ENCODE measurements around the gene ACAA2.

DNA sequence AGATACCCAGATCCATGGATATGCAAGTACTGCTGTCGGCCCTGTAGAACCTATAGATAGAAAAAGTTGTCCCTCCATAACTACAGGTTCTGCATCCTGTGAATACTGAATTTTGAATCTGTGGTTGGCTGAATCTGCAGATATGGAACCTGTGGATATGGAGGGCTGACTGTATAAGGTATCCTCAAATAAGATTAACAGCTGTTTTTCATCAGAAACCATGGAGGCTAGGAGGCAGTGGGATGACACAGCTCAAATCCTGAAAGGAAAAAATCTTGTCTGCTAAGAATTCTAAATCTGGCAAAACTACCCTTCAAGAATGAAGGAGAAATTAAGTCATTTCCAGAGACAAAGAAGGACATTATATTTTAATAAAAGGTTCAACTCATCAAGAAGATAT, 14.7 kb upstream of the ACAA2 start:
- TF ChIP-seq CTCF (IDR thresholded peaks at IDR 0.05; ENCODE audit: control extremely low read depth in 1 of 3, insufficient read depth in 1 of 3, low read depth in 1 of 3, low read length in 3 of 3), result no peak
- TF ChIP-seq RXRA (IDR thresholded peaks at IDR 0.05; ENCODE audit: insufficient read depth, low read depth, low read length), result no peak
- TF ChIP-seq JUND (IDR thresholded peaks at IDR 0.05; ENCODE audit: low read length), result no peak
- TF ChIP-seq, protein P1, sequence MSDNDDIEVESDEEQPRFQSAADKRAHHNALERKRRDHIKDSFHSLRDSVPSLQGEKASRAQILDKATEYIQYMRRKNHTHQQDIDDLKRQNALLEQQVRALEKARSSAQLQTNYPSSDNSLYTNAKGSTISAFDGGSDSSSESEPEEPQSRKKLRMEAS (IDR thresholded peaks at IDR 0.05), result no peak
- TF ChIP-seq, protein P2, sequence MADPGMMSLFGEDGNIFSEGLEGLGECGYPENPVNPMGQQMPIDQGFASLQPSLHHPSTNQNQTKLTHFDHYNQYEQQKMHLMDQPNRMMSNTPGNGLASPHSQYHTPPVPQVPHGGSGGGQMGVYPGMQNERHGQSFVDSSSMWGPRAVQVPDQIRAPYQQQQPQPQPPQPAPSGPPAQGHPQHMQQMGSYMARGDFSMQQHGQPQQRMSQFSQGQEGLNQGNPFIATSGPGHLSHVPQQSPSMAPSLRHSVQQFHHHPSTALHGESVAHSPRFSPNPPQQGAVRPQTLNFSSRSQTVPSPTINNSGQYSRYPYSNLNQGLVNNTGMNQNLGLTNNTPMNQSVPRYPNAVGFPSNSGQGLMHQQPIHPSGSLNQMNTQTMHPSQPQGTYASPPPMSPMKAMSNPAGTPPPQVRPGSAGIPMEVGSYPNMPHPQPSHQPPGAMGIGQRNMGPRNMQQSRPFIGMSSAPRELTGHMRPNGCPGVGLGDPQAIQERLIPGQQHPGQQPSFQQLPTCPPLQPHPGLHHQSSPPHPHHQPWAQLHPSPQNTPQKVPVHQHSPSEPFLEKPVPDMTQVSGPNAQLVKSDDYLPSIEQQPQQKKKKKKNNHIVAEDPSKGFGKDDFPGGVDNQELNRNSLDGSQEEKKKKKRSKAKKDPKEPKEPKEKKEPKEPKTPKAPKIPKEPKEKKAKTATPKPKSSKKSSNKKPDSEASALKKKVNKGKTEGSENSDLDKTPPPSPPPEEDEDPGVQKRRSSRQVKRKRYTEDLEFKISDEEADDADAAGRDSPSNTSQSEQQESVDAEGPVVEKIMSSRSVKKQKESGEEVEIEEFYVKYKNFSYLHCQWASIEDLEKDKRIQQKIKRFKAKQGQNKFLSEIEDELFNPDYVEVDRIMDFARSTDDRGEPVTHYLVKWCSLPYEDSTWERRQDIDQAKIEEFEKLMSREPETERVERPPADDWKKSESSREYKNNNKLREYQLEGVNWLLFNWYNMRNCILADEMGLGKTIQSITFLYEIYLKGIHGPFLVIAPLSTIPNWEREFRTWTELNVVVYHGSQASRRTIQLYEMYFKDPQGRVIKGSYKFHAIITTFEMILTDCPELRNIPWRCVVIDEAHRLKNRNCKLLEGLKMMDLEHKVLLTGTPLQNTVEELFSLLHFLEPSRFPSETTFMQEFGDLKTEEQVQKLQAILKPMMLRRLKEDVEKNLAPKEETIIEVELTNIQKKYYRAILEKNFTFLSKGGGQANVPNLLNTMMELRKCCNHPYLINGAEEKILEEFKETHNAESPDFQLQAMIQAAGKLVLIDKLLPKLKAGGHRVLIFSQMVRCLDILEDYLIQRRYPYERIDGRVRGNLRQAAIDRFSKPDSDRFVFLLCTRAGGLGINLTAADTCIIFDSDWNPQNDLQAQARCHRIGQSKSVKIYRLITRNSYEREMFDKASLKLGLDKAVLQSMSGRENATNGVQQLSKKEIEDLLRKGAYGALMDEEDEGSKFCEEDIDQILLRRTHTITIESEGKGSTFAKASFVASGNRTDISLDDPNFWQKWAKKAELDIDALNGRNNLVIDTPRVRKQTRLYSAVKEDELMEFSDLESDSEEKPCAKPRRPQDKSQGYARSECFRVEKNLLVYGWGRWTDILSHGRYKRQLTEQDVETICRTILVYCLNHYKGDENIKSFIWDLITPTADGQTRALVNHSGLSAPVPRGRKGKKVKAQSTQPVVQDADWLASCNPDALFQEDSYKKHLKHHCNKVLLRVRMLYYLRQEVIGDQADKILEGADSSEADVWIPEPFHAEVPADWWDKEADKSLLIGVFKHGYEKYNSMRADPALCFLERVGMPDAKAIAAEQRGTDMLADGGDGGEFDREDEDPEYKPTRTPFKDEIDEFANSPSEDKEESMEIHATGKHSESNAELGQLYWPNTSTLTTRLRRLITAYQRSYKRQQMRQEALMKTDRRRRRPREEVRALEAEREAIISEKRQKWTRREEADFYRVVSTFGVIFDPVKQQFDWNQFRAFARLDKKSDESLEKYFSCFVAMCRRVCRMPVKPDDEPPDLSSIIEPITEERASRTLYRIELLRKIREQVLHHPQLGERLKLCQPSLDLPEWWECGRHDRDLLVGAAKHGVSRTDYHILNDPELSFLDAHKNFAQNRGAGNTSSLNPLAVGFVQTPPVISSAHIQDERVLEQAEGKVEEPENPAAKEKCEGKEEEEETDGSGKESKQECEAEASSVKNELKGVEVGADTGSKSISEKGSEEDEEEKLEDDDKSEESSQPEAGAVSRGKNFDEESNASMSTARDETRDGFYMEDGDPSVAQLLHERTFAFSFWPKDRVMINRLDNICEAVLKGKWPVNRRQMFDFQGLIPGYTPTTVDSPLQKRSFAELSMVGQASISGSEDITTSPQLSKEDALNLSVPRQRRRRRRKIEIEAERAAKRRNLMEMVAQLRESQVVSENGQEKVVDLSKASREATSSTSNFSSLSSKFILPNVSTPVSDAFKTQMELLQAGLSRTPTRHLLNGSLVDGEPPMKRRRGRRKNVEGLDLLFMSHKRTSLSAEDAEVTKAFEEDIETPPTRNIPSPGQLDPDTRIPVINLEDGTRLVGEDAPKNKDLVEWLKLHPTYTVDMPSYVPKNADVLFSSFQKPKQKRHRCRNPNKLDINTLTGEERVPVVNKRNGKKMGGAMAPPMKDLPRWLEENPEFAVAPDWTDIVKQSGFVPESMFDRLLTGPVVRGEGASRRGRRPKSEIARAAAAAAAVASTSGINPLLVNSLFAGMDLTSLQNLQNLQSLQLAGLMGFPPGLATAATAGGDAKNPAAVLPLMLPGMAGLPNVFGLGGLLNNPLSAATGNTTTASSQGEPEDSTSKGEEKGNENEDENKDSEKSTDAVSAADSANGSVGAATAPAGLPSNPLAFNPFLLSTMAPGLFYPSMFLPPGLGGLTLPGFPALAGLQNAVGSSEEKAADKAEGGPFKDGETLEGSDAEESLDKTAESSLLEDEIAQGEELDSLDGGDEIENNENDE (IDR thresholded peaks at IDR 0.05; ENCODE audit: insufficient replicate concordance, low read length), result no peak
- TF ChIP-seq, protein P3, sequence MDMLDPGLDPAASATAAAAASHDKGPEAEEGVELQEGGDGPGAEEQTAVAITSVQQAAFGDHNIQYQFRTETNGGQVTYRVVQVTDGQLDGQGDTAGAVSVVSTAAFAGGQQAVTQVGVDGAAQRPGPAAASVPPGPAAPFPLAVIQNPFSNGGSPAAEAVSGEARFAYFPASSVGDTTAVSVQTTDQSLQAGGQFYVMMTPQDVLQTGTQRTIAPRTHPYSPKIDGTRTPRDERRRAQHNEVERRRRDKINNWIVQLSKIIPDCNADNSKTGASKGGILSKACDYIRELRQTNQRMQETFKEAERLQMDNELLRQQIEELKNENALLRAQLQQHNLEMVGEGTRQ (IDR thresholded peaks at IDR 0.05; ENCODE audit: low read length), result no peak
- no peak for TF ChIP-seq JUN (IDR thresholded peaks at IDR 0.05; ENCODE audit: low read depth, low read length)
- TF ChIP-seq MAFK (IDR thresholded peaks at IDR 0.05; ENCODE audit: low read depth, low read length), result no peak
- TF ChIP-seq POLR2AphosphoS5 (IDR thresholded peaks at IDR 0.05; ENCODE audit: low read depth, low read length), result no peak
- TF ChIP-seq ATF3 (IDR thresholded peaks at IDR 0.05; ENCODE audit: insufficient read depth, low read depth, low read length), result no peak
- no peak for TF ChIP-seq CREB1 (IDR thresholded peaks at IDR 0.05)
